Lower lobe of right lung (tissue), 2 donors: ENCODE results near the gene TMEM270. TPM values are rescaled to one million over a fixed set of nuclear protein-coding genes. Genes with fewer than 3 reads are reported as not detected.

Experiments
- ATAC-seq, 2 donors: fragments of 200-7000 bp; cut with Tn5 transposase; one replicate each; pipeline ENCODE4 v1.9.1; 2020 to 2022; ENCODE audit warnings: mild to moderate bottlenecking in 2 of 2, moderate library complexity in 2 of 2
- DNase-seq: peaks from one replicate; pipeline ENCODE4 v3.0.0-alpha.2; 2020
- H3K27ac ChIP-seq: fragments of 200-600 bp; one replicate; pipeline ENCODE4 v1.8.0; 2022
- H3K27me3 ChIP-seq: fragments of 200-600 bp; one replicate; pipeline ENCODE4 v1.8.0; 2022; ENCODE audit warnings: low read depth
- H3K36me3 ChIP-seq: fragments of 200-600 bp; one replicate; pipeline ENCODE4 v1.8.0; 2022; ENCODE audit warnings: mild to moderate bottlenecking
- H3K4me1 ChIP-seq: fragments of 200-600 bp; one replicate; pipeline ENCODE4 v1.8.0; 2022
- H3K4me3 ChIP-seq: fragments of 200-600 bp; one replicate; pipeline ENCODE4 v1.8.0; 2022; ENCODE audit warnings: mild to moderate bottlenecking
- H3K9me3 ChIP-seq: fragments of 200-600 bp; one replicate; pipeline ENCODE4 v1.8.0; 2022
- CTCF ChIP-seq: fragments of 200-600 bp; IDR thresholded peaks from one replicate; pipeline ENCODE4 v1.8.0; 2022; ENCODE audit warnings: antibody characterized with exemption, mild to moderate bottlenecking
- intact Hi-C: fragments of 100-400 bp; cut with DNase I; formaldehyde crosslinking; loops from one replicate; pipeline ENCODE4 v1.11.0; 2022
- total RNA-seq: library from RNA; stranded (reverse); fragmentation: NEBNext Ultra II Directional; extraction: Animal tissue kit (Norgen Biotek cat#: 25700); gene quantifications from one replicate; pipeline ENCODE4 v1.2.1, GENCODE V29; 2021
- donor health status: DM: no; HTN: yes; CAD: no; lungs with severe emphysema.

The TMEM270 gene
- total RNA-seq, 1 donor from 2014 or later = not detected

GRCh38 chr7:73838642-73839041 is 22.3 kb upstream of the TMEM270 start:
- TF ChIP-seq CTCF = no peak
- intact Hi-C loops = no loop called here

DNA sequence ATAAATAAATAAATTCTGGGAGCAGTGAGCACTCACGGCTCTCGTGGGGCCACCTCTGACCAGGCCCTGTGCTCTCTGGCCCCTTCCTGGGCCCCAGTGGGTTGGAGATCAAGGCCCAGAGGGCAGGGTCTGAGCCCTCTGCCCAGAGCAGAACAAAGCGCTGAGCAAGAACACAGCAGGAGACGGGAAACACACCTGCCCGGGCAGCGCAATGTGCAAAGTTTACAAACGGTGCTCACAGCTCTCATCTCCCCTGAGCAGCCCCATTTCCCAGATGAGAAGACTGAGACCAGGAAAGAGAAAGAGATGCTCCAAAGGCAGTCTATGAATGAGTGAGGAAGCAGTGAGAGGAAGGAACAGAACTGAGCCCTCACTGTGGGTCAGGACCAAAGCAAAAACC is 21.7 kb upstream of the TMEM270 start:
- DNase-seq (no peak), ATAC-seq (no peak)
- TF ChIP-seq CTCF = no peak
- Histone ChIP-seq H3K36me3 (no peaks in the 10 kb centered on the region), H3K27ac (no peak overlapping the region), H3K4me1 (peaks cover 22% of the 10 kb centered on the region), H3K27me3 (no peaks in the 10 kb centered on the region), H3K4me3 (no peak overlapping the region), H3K9me3 (no peaks in the 10 kb centered on the region)
- intact Hi-C loops = no loop called here

More at GRCh38 chr7:73838642-73839041, 22.3 kb upstream of the TMEM270 start:
- DNase-seq (no peak), ATAC-seq (no peak)
- Histone ChIP-seq H3K27ac (no peak overlapping the region), H3K9me3 (no peaks in the 10 kb centered on the region), H3K27me3 (no peaks in the 10 kb centered on the region), H3K36me3 (no peaks in the 10 kb centered on the region), H3K4me1 (peaks cover 16% of the 10 kb centered on the region), H3K4me3 (no peak overlapping the region)

DNA sequence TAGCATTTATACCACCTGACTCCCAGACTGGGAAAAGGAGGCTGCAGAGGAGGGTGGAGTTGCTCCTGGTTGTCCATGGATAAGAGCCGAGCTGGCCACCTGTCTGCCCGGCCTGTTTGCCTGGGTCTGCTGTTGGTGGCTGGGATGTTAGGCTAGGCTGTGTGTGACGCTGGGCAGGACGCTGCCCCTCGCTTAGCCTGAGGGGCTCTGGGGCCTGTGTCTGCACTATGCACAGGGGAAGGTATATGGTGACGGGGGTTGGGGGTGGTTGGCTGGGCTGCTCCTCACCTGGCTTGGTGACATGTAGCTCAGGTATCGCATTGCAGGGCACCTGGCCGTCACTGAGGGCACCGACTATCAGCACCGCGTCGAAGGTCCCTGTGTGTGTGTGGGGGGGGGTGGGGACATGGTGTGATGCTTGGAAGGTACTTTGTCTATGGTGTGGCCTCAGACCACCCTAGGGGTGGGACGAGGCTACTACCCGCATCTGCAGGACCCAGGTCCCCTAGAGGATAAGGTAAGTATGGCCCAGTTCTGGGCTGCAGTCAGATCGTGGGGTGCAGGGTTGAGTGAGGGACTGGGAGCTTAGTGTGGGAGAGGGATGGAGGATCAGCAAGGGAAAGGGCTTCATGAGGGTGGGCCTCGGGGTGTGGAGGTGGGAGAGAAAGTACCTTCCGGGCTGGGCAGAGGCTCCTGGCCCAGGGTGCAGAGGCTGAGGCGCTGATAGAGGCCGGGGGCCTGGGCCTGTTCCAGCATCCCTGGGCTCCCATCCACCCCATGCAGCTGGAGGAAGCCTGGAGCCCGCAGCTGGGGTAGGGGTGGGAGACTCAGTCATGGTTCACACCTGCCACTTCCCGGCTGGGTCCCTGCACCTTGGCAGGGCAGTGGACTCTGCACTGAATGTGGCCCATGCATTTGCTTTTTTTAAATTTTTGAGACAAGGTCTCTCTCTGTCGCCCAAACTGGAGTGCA is 20.9 kb upstream of the TMEM270 start:
- no peaks in the 10 kb centered on the region for H3K27me3 ChIP-seq
- intact Hi-C loops = no loop called here
- no peaks in the 10 kb centered on the region for H3K9me3 ChIP-seq
- DNase-seq (no peak), ATAC-seq (no peak)
- no peak overlapping the region for H3K4me3 ChIP-seq
- no peak overlapping the region for H3K27ac ChIP-seq
- no peaks in the 10 kb centered on the region for H3K36me3 ChIP-seq
- H3K4me1 ChIP-seq = peaks cover 22% of the 10 kb centered on the region
- TF ChIP-seq CTCF = no peak

- no peak for TF ChIP-seq CTCF
- Histone ChIP-seq H3K9me3 (no peaks in the 10 kb centered on the region), H3K27me3 (no peaks in the 10 kb centered on the region), H3K27ac (no peak overlapping the region), H3K4me1 (peaks cover 22% of the 10 kb centered on the region), H3K4me3 (no peak overlapping the region), H3K36me3 (no peaks in the 10 kb centered on the region)
- intact Hi-C loops = no loop called here
- no peak for DNase-seq
- ATAC-seq = no peak
These were observed 20.1 kb upstream of the TMEM270 start for GRCh38 chr7:73840715-73841379.

DNA sequence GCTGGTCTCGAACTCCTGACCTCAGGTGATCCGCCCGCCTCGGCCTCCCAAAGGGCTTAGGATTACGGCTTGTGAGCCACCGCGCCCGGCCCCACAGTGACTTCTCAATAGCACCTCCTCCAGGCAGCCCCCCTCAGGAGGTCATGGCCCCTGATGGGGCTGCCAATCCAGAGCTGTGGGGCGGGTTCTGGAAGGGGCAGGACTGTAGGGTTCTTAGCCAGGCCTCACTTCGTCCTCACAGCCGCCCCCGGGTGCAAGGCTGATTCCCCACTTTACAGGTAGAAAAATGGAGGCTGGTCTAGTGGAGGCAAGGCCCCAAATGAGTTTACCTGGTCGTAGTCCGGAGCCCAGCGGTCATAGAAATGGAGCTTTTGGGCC is 19.3 kb upstream of the TMEM270 start:
- ATAC-seq (peak; percentile 23 to 41), DNase-seq (no peak)
- no peaks in the 10 kb centered on the region for H3K27me3 ChIP-seq
- peaks cover 22% of the 10 kb centered on the region for H3K4me1 ChIP-seq
- no peak for TF ChIP-seq CTCF
- peak overlapping the region; percentile 59 for H3K4me3 ChIP-seq
- intact Hi-C loops = no loop called here
- H3K9me3 ChIP-seq = no peaks in the 10 kb centered on the region
- H3K36me3 ChIP-seq = no peaks in the 10 kb centered on the region
- peak overlapping the region; percentile 60 for H3K27ac ChIP-seq
